Measurements from ENCODE around the gene FNDC5.

- TF ChIP-seq ZC3H10 (CRISPR knock-in tag; IDR thresholded peaks at IDR 0.05) = no peak
- TF ChIP-seq ARNTL (CRISPR knock-in tag; IDR thresholded peaks at IDR 0.05; ENCODE audit: borderline replicate concordance, low read depth) = no peak
- no peak for TF ChIP-seq ZFP3 (CRISPR knock-in tag; IDR thresholded peaks at IDR 0.05)
- no peak for TF ChIP-seq CSDC2 (CRISPR knock-in tag; IDR thresholded peaks at IDR 0.05)
Observed at GRCh38 chr1:32900371-32900955, 29.8 kb upstream of the FNDC5 start.
